ENCODE results near the gene GAL3ST2.
"Not testable (repeated sequence)": the region's sequence is repeated elsewhere in the genome, so short reads cannot be mapped to it uniquely, and the experiment has no call there.

The GAL3ST2 gene

DNA sequence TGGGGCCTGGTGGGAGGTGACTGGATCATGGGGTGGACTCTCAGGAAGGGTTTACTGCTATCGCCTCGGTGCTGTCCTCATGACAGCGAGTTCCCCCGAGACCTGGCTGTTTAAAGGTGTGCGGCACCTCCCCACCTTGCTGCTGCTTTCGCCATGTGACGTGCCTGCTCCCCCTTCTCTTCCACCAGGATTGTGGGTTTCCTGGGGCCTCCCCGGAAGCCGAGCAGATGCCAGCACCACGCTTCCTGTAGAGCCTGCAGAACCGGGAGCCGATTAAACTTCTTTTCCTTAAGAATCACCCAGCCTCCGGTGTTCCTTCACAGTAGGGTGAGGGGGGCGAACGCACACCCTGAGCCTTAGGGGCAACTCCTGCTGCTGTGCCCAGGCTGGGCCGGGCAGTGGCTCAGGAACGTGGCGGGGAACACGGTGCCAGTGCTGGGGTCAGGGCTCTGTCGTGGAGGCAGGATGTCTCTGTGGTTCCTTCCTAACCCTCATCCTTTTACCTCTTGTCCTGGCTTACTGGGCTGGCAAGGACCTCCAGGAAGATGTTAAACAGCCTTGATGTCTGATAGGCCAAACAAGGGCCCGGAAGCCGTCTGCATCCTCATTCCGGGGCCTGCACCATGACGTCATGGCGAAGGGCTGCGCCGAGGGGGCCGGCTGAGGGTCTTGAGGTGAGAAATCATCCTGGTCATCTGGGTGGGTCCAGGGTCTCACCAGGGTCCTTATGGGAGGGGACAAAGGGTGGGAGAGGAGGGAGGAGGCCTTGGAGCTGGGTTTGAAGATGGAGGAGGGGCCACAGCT is 45.0 kb downstream of the GAL3ST2 start:
- DNase-seq: no peak

DNA sequence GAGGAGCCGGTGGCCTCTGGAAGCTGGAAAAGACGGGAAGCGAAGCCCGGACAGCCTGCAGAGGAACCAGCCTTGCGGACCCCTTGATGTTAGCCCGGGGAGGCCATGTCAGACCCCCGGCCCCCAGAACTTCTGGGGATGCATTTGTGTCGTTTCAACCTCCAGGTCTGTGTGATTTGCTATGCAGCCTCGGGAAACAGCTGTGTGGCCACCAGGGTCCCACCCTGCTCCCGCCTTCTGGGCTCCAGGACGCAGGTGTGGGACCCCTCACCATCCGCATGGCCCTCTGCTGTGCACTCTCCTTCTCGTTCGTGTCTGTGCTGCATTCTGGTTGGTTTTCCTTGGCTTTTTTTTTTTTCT is 45.6 kb downstream of the GAL3ST2 start:
- no peak for DNase-seq

DNA sequence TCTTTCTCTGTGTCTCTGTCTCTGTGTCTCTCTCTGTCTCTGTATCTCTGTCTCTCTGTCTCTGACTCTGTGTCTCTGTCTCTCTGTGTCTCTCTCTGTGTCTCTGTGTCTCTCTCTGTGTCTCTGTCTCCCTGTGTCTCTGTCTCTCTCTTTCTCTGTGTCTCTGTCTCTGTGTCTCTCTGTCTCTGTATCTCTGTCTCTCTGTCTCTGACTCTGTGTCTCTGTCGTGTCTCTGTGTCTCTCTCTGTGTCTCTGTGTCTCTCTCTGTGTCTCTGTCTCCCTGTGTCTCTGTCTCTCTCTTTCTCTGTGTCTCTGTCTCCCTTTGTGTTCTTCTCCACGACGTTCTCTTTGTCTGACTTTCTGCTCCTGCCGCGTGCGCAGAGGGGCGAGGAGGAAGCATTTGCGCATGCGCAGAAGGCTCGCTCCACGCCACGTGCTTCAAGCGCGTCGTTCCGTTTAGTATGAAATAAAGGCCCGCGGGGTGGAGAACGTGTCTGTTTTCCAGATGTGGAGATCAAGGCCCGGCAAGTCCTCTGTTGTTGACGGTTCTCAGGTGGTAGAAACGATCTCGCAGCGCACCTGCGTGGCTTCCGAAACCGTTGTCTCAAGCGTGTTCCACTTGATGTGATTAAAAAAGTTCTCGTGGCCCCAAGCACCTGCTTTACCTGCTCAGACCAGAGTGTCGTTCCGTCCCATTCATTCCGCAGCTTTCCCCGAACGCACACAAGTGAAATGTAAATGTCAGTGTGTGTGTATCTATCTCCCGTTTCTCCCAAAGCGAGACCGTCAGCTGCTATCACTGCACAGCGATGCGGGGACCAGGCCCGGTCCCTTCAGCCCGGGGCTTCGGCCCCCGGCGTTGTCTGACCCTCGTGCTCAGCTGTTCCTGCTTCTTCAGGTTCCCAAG is 47.2 kb downstream of the GAL3ST2 start:
- not testable (repeated sequence) for DNase-seq

DNA sequence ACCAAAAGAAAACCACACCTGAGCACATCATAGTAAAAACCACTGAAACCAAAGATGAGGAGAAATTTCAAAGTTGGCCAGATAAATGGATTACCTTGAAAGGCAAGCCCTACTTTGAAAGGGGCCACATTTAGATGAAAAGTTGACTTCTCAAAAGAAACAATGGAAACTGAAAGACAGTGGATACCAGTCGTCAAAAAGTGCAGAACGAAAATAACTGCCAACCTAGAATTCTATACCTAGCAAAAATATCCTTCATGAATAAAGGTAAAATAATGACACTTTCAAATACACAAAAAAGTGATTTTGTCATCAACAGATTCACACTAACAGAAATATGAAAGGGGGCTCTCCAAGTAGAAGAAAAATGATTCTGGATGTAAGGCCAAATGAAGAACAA is 50.8 kb downstream of the GAL3ST2 start:
- no peak for DNase-seq

DNA sequence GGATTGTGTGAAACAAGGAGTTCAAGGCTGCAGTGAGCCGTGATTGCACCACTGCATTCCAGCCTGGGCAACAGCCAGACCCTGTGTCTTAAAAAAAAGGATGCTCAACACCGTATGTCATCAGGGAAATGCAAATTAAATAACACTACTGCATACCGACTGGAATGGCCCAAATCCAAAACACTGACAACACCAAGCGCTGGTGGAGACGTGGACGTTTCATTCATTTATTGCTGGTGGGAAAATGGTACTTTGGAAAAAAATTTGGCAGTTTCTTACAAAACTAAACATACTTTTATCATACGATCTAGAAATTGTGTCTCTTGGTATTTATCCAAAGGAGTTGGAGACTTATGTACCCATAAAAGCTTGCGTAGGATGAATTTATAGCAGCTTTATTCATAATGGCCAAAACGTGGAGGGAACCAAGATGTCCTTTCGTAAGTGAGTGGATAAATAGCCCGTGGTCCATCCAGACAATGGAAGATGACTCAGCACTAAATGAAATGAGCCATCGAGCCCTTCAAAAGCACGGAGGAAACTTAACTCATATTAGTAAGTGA is 56.6 kb downstream of the GAL3ST2 start:
- no peak for DNase-seq

DNA sequence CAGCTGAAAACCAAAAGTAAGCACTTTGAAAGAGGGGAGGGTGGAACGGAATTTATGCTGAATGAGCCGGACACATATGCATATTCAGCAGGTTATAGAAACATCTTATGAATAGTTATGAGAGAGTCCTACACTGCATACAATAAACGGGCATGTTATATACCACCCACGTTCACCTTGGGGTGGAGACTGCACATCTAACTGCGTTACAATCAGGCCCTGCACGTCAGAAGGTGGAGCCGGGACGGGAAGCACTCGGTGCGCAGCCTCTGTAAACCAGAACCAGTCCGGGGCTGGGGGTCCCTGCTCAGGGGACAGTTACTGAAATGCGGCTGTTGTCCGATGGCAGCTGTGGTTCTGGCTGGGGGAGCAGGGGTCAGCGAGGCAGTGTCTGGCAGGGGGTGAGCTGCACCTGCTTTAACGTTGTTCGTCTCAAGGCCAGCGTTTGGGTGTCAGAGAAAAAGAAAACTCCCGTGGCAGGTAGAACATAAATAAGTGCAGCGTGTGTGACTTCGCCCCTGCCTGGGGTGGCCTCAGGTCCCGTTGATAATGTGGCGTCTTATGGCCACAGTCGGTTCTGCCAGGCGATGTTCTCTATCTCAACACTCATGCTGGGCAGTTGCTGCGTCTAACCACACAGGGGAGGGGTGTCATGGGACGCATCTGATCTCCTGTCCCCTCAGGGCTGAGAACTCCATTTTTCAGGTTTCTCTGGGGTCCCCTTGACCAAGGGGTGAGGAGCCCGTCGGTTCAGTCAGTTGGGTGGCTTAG is 57.3 kb downstream of the GAL3ST2 start:
- DNase-seq: not testable (repeated sequence)

DNA sequence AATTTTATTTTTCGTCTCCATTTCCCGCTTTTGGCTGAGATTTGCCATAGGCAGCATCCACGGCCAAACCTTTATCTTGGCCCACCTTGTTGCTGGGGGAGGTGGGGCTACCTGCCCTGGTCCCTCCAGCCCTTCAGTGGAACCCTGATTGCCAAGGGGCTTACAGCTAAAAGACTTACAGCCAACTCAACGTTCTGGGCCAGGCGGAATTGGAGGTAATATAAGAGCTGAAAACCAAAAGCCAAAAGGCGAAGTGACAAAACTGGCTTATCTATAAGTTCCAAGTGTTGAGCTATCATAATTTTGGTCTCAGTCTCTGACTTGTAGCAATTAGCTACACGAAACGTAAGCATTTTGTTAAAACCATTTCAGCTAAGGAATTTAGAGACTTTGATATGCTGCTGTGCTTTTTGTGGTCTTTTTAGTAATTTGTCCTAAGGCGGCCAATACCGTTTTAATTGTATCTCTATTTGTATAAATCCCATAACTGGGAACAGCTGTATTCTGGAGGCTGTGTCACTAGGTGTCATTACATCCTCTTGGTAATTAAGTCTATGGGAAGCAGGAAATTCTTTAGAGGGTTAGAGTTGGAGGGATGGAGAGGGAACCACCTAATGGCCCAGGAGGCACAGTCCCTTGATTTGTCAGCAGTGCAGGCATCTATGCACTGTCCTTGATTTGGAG is 58.0 kb downstream of the GAL3ST2 start:
- no peak for DNase-seq

DNA sequence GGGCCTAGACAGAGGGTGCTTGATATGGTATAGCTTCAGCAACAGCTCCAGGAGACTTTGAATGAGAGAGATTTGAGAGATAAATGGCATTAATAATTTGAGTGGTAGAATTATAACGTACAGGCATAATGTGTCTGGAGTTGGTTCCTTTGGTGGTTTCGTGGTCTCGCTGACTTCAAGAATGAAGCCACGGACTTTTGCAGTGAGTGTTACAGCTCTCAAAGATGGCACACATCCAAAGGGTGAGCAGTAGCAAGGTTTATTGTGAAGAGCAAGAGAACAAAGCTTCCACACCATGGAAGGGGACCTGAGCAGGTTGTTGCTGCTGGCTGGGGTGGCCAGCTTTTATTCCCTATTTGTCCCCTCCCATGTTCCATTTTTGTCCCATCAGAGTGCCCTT is 59.0 kb downstream of the GAL3ST2 start:
- DNase-seq: no peak

DNA sequence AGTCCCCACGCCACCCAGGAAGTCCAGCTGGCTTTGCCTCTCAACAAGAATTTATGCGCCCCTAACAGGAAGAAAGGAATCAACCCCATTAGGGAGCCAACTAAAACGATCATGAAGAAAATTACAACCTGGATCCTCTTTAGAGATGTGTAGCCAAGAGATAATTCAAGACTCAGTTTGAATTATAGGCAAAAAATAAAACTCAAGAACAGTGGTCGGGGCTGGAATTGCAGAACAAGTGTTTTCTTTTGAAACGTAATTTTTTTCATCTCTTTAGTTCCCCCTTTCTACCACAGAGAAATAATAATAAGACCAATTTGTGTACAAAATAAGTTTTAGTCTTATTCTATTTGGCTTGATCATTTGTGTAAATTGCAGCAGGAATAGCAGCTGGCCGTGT is 59.7 kb downstream of the GAL3ST2 start:
- no peak for DNase-seq

DNA sequence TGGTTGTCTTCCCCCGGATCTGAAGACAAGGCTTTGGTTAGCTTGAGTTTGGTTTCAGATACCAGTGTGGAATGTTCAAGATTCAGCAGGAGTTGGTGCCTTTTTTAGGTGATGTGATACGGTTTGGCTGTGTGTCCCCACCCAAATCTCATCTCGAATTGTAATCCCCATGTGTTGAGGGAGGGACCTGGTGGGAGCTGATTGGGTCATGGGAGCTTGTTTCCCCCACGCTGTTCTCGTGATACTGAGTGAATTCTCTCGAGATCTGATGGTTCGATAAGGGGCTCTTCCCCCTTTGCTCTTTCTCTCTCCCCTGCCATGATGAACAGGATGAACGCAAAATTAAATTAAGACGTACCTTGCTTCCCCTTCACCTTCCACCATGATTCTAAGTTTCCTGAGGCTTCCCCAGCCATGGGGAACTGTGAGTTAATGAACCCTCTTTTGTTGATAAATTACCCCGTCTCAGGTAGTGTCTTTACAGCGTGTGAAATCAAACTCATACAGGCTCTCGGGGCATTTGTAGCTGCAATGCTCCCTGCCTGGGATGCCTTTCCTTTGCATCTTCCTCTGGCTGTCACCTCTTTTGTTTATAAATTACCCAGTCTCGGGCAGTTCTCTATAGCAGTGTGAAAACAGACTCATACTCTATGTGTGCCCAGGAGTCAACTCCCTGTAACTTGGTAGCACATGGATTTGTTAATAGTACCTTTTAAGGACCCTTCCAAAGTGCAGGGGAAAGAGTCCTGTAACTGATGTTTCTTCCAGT is 60.8 kb downstream of the GAL3ST2 start:
- DNase-seq: no peak

DNA sequence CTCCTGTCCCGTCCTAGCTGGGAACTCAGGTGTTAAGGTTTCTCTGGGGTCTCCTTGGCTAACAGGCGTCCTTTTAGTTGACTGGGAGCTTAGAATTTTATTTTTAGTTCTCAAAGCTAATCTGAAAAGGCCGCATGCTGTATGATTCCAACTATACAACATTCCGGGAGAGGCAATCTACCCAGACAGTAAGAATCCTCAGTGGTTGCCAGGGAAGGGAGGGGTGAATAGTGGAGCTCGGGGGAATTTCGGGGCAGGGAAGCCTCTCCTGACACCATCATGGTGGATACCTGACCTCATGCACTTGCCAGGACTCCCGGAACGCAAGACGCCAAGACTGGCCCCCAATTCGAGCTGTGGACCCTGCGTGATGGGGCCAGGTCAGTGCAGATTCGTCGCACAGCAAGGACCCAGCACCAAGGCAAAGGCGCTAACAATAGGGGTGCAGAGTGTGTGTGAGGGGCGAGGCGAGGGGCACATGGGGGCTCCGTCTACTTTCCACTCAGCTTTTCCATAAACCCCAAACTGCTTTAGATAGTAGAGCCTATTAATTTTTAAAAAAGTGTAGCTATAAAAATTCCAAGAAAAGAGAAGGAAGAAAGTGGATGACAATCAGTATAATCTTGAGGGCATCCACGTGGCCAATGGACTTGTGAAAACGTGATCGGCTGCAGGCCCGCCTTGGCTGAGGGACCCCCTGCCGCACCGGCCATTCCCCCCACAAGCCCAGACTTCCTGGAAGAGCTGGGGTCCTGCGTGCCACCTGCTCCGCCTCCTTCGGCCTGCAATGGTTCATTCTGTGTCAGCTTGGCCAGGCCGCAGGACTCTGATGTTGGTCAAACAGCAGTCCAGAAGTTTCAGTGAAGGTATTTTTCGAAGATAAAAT is 64.8 kb downstream of the GAL3ST2 start:
- no peak for DNase-seq

DNA sequence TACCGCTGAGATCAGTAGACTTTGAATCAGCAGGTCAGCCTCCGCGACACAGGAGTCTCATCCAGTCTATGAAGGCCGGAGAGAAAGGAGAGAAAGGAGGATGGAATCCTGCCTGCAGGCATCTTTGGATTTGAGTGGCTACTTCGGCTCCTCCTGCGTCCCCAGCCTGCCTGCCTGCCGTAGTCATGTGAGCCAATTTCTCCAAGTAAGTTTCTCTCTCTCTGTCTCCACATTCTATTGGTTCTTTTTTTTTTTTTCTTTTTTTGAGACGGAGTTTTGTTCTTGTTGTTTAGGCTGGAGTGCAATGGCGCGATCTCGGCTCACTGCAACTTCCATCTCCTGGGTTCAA is 65.4 kb downstream of the GAL3ST2 start:
- no peak for DNase-seq

DNA sequence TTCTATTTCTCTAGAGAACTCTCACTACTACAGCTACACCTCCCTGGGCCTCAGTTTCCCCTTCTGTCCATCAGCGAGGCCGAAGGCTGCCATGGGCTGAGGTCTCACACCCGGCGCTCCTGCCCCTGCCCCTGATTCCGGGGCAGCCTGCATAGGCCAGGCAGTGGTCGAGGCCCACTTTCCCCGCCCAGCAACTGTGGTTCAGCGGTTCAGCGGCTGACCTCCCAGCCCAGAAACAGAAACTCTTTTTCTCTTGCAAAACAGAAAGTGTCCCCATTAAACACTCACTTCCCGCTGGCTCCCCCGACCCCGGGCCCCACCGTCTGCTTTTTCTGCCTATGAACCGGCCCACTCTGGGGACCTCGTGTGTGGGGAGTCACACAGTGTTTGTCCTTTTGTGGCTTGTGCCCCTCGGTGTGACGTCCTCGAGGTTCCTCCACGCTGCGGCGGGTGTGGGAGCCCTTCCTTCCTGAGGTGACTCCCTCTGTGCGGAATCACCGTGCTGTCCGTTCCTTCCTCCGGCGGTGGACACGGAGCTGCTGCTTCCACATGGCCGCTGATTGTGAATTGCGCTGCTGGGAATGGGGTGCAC is 66.1 kb downstream of the GAL3ST2 start:
- DNase-seq: no peak

DNA sequence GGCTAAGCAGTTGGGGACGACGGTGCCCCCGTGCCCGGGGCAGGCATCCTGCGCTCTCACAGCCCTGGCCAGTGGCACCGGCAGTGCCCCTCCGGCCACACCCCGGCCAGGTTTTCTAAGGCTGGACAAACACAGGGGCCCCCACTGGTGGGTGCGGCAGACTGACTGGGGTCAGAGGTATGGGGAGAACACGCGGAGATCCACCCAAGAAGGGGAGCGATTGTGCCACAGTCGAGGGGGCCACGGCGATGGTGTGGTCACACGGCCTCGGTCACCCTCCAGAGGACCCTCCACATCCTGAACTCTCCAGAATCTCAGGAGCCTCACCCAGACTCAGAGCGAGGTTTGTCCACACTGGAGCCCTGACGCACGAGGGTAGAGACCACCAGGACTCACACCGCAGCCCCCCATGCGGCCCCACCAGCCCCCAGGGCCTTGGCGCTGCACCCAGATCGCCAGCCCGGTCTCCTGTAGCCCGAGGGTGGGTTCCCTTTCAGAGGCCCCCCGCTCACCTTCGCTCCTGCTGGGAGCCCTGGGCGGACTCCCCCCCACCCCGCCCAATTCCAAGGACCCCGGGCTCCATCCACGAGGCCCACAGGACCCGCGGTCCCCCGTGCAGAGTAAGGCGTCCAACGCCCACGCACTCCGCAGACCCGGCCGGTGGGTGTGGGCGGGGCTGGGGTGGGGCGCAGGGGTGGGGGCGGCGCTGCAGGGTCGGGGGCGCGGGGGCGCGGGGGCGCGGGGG is 66.9 kb downstream of the GAL3ST2 start:
- no peak for DNase-seq

DNA sequence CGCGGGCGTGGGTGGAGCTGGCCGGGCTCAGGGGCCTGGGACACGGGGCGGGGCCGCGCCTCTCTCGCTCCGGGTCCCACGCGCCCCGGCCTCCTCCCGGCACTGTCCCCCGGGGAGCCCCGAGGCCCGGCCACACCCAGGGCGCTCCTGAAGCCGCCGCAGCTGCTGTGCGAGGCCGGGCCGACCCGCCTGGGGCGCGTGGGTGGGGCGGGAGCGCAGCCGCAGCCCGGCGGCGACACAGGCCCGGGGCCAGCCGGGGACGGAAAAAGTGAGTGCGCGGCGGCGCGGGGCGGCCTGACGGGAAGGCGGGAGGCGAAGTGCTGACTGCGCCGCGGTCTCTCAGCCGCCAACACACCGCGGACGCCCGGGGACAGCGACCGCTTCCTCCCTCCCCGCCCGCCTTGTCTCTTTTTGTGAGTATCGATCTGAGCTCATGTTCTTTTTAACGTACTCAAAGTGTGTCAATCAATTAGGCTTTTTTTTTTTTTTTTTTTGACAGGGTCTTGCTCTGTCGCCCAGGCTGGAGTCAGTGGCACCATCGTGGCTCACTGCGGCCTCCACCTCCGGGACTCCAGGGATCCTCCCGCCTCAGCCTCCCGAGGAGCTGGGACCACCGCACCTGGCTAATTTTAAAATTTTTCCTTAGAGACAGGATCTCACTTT is 67.6 kb downstream of the GAL3ST2 start:
- DNase-seq: peak; percentile 50

DNA sequence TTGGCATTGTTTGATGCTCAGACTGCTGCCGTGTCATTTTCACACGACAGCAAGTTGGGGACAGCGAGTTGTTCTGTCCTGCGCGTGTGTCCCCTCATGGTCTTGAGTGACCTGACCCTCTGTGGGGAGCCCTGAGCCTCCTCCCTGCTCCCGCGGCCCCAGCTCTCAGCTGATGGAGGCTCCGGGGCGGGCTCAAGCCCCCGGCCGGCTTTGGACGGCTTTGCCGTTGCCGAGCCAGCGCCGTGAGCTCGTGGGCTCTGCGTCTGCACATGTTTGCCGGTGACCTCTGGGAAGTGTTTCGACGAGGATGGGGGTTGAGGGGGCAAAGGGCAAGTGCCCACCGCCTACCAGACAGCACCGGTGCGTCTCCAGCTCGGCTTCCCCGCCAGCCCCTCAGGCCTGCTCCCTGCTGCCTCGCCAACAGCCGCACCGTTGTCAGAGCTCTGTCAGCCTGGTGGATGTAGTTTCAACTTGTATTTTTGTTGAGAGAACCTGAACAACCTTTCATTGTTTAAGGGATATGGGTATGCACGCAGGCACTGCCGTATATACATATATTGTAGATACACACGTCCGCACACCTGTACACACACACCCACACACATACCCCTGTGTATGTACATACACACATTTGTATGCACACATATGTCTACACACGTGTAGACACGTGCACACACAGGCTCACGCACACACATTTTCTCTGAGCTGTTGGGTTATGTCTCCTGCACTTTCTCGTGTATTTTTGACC is 68.4 kb downstream of the GAL3ST2 start:
- no peak for DNase-seq

DNA sequence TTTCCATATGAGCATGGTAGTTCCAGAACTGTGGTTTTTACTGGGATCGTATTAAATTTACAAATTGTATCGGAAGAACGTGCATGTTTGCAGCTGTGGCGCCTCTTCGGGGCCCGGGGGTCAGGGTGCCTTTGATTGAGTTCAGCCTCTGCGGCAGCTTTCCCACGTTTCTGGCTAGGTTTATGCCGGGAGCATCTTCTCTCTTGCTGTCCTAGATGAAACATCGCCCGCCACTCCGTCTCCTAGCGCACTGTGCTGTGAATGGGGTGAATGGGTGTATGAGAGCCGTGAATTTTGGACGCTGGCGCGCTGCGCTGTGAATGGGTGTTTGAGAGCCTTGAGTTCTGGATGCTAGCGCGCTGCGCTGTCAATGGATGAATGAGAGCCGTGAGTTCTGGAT is 69.8 kb downstream of the GAL3ST2 start:
- DNase-seq: no peak

All from NCI-H1436 (cell line).